GM12878 (cell line): ENCODE measurements around the gene TUB. TPM values are rescaled to one million over a fixed set of nuclear protein-coding genes. Genes with fewer than 3 reads are reported as not detected.

ENCODE experiments used
- ATAC-seq: fragments of 200-7000 bp; cut with Tn5 transposase; 3 replicates; pipeline ENCODE4 v1.9.1; 2020; ENCODE audit warnings: mild to moderate bottlenecking, moderate library complexity
- BruUV-seq: library from RNA; stranded (reverse); fragments of 400-500 nt; replicated peaks from 2 replicates; lab custom pipeline; 2021; lab: Mats Ljungman, UMichigan
- CTCF ChIA-PET: fragments of 300-600 bp; sonication (Branson Sonifier 250); formaldehyde crosslinking; extraction: SDS; loops from one replicate; lab custom pipeline; 2021; ENCODE audit warnings: inconsistent platforms; lab: Yijun Ruan, JAX
- POLR2A ChIA-PET: fragments of 350-600 bp; formaldehyde crosslinking; extraction: SDS; loops from one replicate; lab custom pipeline; 2021; ENCODE audit warnings: inconsistent platforms; lab: Charles Lee
- RAD21 ChIA-PET: fragments of 300-600 bp; sonication (Branson Sonifier 250); formaldehyde crosslinking; loops from one replicate; lab custom pipeline; 2023; ENCODE audit warnings: antibody characterized with exemption; ENCODE audit not compliant: unreplicated experiment; lab: Charles Lee
- SMC1A ChIA-PET: fragments of 300-600 bp; sonication (Branson Sonifier 250); formaldehyde crosslinking; loops from one replicate; lab custom pipeline; 2023; ENCODE audit not compliant: unreplicated experiment, uncharacterized antibody; lab: Charles Lee
- DNase-seq: peaks from one replicate; pipeline ENCODE4 v3.0.0-alpha.2; 2011; ENCODE audit warnings: low read depth, low spot score
- FAIRE-seq: peaks from 3 replicates; lab custom pipeline; 2011; peaks lifted over from hg19 to GRCh38; lab: Jason Lieb, UNC
- H2AFZ ChIP-seq: 2 replicates; pipeline ENCODE4 v1.6.0; 2011; ENCODE audit warnings: low read depth, low read length, control low read depth; ENCODE audit not compliant: control insufficient read depth
- H3K27ac ChIP-seq: 2 replicates; pipeline ENCODE4 v1.5.1; 2011; ENCODE audit warnings: control low read depth; ENCODE audit not compliant: control insufficient read depth, insufficient read depth
- H3K27me3 ChIP-seq, 2 experiments: replicated peaks in 1 of 2; 2 replicates each; pipeline versions ENCODE4 v1.6.0 to v1.6.1; 2011; ENCODE audit warnings: low read length in 1 of 2; ENCODE audit not compliant: control insufficient read depth in 2 of 2, insufficient read depth in 2 of 2
- H3K36me3 ChIP-seq, 2 experiments: 2 replicates each; pipeline ENCODE4 v1.5.1; 2011; ENCODE audit warnings: low read length in 1 of 2; ENCODE audit not compliant: control insufficient read depth in 2 of 2, insufficient read depth in 2 of 2
- H3K4me1 ChIP-seq: 2 replicates; pipeline ENCODE4 v1.6.1; 2011; ENCODE audit warnings: mild to moderate bottlenecking, low read length, moderate library complexity, mixed read lengths; ENCODE audit not compliant: control insufficient read depth, insufficient read depth
- H3K4me2 ChIP-seq: 2 replicates; pipeline ENCODE4 v1.6.0; 2011; ENCODE audit warnings: control low read depth; ENCODE audit not compliant: control insufficient read depth, insufficient read depth
- H3K4me3 ChIP-seq: fragments of 200-600 bp; sonication (generic); 2 replicates; pipeline ENCODE4 v1.5.1; 2016
- H3K79me2 ChIP-seq: 2 replicates; pipeline ENCODE4 v1.6.0; 2011; ENCODE audit warnings: low read length; ENCODE audit not compliant: control insufficient read depth, insufficient read depth
- H3K9ac ChIP-seq: 2 replicates; pipeline ENCODE4 v1.8.0; 2011; ENCODE audit warnings: low read length, control low read depth, mixed read lengths; ENCODE audit not compliant: control insufficient read depth, insufficient read depth
- H3K9me3 ChIP-seq: replicated peaks from 3 replicates; pipeline ENCODE4 v1.5.1; 2011; ENCODE audit warnings: mild to moderate bottlenecking, low read length; ENCODE audit not compliant: control insufficient read depth, insufficient read depth
- H4K20me1 ChIP-seq: 2 replicates; pipeline ENCODE4 v1.6.0; 2011; ENCODE audit not compliant: control insufficient read depth, insufficient read depth
- BMI1 ChIP-seq: fragments of 450-650 bp; IDR thresholded peaks from 2 replicates; pipeline ENCODE4 v1.6.1; 2016; ENCODE audit warnings: mild to moderate bottlenecking, moderate library complexity, borderline replicate concordance
- CEBPB ChIP-seq, 2 experiments: fragments of 150-350 bp in 1 of 2; IDR thresholded peaks; 2 replicates each; pipeline ENCODE4 v1.6.1; 2012 to 2014; ENCODE audit warnings: low read depth in 2 of 2, low read length in 2 of 2, borderline replicate concordance in 1 of 2, inconsistent platforms in 1 of 2
- ELK1 ChIP-seq: IDR thresholded peaks from 2 replicates; pipeline ENCODE4 v1.6.1; 2012; ENCODE audit warnings: low read depth, low read length, improper control_type of control experiment
- GATAD2B ChIP-seq: fragments of 450-650 bp; conservative IDR thresholded peaks from 2 replicates; pipeline ENCODE4 v1.6.1; 2017; ENCODE audit warnings: low read depth, mild to moderate bottlenecking, moderate library complexity
- HDAC6 ChIP-seq: fragments of 200-600 bp; sonication (generic); IDR thresholded peaks from one replicate; pipeline ENCODE4 v1.8.0; 2017; ENCODE audit warnings: antibody characterized with exemption; ENCODE audit not compliant: unreplicated experiment
- KLF5 ChIP-seq: fragments of 450-650 bp; IDR thresholded peaks from 2 replicates; pipeline ENCODE4 v1.6.1; 2014; ENCODE audit warnings: mild to moderate bottlenecking; ENCODE audit not compliant: partially characterized antibody
- POLR2AphosphoS5 ChIP-seq: IDR thresholded peaks from 2 replicates; pipeline ENCODE4 v1.6.1; 2011; ENCODE audit warnings: mild to moderate bottlenecking, low read length, inconsistent platforms
- RAD21 ChIP-seq: IDR thresholded peaks from 2 replicates; pipeline ENCODE4 v1.6.1; 2011; ENCODE audit warnings: mild to moderate bottlenecking, low read depth, low read length, moderate library complexity; ENCODE audit not compliant: insufficient read depth
- RELA ChIP-seq: fragments of 450-650 bp; IDR thresholded peaks from 2 replicates; pipeline ENCODE4 v1.8.0; 2014; ENCODE audit warnings: borderline replicate concordance; ENCODE audit not compliant: partially characterized antibody
- RFX5 ChIP-seq: IDR thresholded peaks from 2 replicates; pipeline ENCODE4 v1.6.1; 2011; ENCODE audit warnings: low read depth, low read length, improper control_type of control experiment
- SREBF1 ChIP-seq: IDR thresholded peaks from 2 replicates; pipeline ENCODE4 v1.6.1; 2012; ENCODE audit warnings: mild to moderate bottlenecking, low read length
- TBL1XR1 ChIP-seq: IDR thresholded peaks from 2 replicates; pipeline ENCODE4 v1.6.1; 2012; ENCODE audit warnings: low read depth, low read length, improper control_type of control experiment
- ZBTB33 ChIP-seq: fragments of 450-650 bp; IDR thresholded peaks from 2 replicates; pipeline ENCODE4 v1.6.1; 2017; ENCODE audit warnings: mild to moderate bottlenecking
- ZZZ3 ChIP-seq: IDR thresholded peaks from 2 replicates; pipeline ENCODE4 v1.6.1; 2011; ENCODE audit warnings: low read depth; ENCODE audit not compliant: control insufficient read depth, insufficient read length
- whole genome bisulfite sequencing: methylation state at CpG from one replicate; pipeline ENCODE4 v1.1.6; 2016; ENCODE audit warnings: low lambda C conversion rate; ENCODE audit not compliant: insufficient replicate concordance, insufficient coverage; ENCODE audit errors: missing lambda C conversion rate; 5-methylcytosine and 5-hydroxymethylcytosine counted together
- in situ Hi-C: fragments of 300-500 bp; cut with MboI; formaldehyde crosslinking; loops from 9 replicates; pipeline ENCODE4 v1.14.3; 2018; ENCODE audit warnings: mixed read lengths
- intact Hi-C: fragments of 100-400 bp; cut with micrococcal nuclease; formaldehyde crosslinking; loops from one replicate; pipeline ENCODE4 v1.14.2; 2022; ENCODE audit not compliant: unreplicated experiment
- polyA plus RNA-seq, 11 experiments: library from polyadenylated mRNA; depleted of rRNA in 4 of 11; unstranded in 6 of 11; stranded (reverse) in 5 of 11; fragments of >200 nt; fragmentation: Nextera tagmentation in 4 of 11; fragmentation: Illumina TruSeq in 1 of 11; extraction: Ambion mirVana in 4 of 11; extraction: Trizol in 1 of 11; gene quantifications; 1 replicate in 1 of 11; 2 replicates in 10 of 11; pipeline versions ENCODE4 v1.2.1 to v1.2.3, GENCODE V29; 2011 to 2016; ENCODE audit warnings: inconsistent platforms in 2 of 11, missing spikeins in 2 of 11, low read depth in 1 of 11
- total RNA-seq, 4 experiments: library from RNA; depleted of rRNA in 3 of 4; stranded (reverse); fragments of >200 nt in 3 of 4; fragmentation: Illumina TruSeq in 1 of 4; extraction: Trizol in 1 of 4; gene quantifications; 2 replicates each; pipeline versions ENCODE4 v1.2.1 to v1.2.3, GENCODE V29; 2013 to 2021
- TF ChIP-seq, protein P1 (sequence below): IDR thresholded peaks from 2 replicates; pipeline ENCODE4 v1.6.1; 2011; ENCODE audit warnings: low read depth, mild to moderate bottlenecking, low read length, moderate library complexity, borderline replicate concordance; ENCODE audit errors: extremely low read depth

The TUB gene
- total and polyA plus RNA-seq, 10 of the 15 experiments (the other 5 are each of a cell fraction or from before 2014, with no cell fraction given): 0.01 to 0.06 (median 0.03) TPM; not detected in 6

DNA sequence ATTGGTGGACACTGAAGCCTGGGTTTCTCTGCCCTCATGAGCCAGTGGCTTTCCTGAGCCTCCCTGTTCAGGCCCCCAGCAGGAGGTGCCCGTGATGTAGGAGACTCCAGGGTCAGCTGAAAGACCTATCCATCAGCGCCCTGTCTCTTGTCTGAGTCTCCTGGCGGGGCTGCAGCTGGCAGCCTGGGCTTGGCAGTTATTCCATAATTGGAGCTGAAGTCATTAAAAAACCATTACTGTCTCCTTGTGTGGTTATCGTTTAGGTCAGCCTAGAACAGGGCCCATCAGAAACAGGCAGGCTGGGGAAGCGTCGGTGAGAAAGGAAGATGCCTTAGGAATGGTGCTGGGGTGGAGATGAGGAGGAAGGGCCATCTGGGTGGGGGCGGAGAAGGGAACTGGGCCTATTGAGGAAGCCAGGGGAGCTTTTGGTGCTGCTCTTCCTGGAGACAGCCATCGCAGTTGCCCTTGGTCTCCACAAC, 5.0 kb downstream of the TUB start:
- no peaks in the 10 kb centered on the region for H3K9me3 ChIP-seq
- no peak overlapping the region for H3K4me3 ChIP-seq
- no peaks in the 10 kb centered on the region for H3K79me2 ChIP-seq
- H3K4me2 ChIP-seq: no peak overlapping the region
- ChIA-PET POLR2A (no interaction called here), RAD21 (interaction anchor here (1.4 kb wide), 1 partner anchor 13 kb away, joined by 5 read pairs; no protein-coding TSS in a partner anchor), SMC1A (interaction anchor here (1.5 kb wide), 2 partner anchors 13 to 79 kb away, joined by 4 to 5 read pairs; no protein-coding TSS in a partner anchor), CTCF (interaction anchor here (0.6 to 6.5 kb wide), 5 partner anchors 14 to 500 kb away, joined by 3 to 53 read pairs (median 3); no protein-coding TSS in a partner anchor)
- FAIRE-seq: no peak
- H3K27me3 ChIP-seq: peaks cover 5 to 11% of the 10 kb centered on the region in 2 experiments
- ATAC-seq: no peak
- BruUV-seq: no TSS peak
- H3K9ac ChIP-seq: no peak overlapping the region
- in situ Hi-C loops: no loop called here
- no peak overlapping the region for H3K27ac ChIP-seq
- H3K36me3 ChIP-seq: no peaks in the 10 kb centered on the region
- no peak for DNase-seq
- no peaks in the 10 kb centered on the region for H3K4me1 ChIP-seq
- 22% methylated on average over 8 of the region's 8 CpGs for WGBS
- intact Hi-C loops: no loop called here
- no peak overlapping the region for H2AFZ ChIP-seq
- H4K20me1 ChIP-seq: no peaks in the 10 kb centered on the region
- TF ChIP-seq BMI1 (no peak), RELA (no peak), TBL1XR1 (no peak), POLR2AphosphoS5 (no peak), HDAC6 (no peak), RFX5 (no peak), KLF5 (no peak)

DNA sequence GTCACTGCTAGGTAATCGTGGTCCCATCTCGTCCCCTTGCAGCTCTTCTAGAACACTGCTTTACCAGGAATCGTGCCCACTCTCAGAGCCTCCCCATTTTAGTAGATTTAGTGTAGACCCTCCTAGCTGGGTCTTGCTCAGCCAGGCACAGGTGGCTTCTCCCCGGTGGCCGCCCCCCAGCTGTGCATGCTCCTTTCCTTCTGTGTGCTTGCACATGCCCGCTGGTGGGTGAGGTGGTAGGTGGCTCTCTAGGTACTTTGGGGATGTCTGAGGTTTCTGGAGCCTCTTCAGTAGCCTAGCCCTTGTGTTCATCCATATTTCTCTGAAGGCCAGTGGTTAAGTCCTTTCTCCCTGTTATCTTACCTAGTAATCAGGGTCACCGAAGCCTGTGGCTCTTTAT, 5.6 kb downstream of the TUB start:
- in situ Hi-C loops: no loop called here
- no peak overlapping the region for H3K27ac ChIP-seq
- H3K79me2 ChIP-seq: no peaks in the 10 kb centered on the region
- ChIA-PET SMC1A (interaction anchor here (1.5 kb wide), 2 partner anchors 13 to 80 kb away, joined by 4 to 5 read pairs; no protein-coding TSS in a partner anchor), POLR2A (no interaction called here), RAD21 (interaction anchor here (1.4 kb wide), 1 partner anchor 13 kb away, joined by 5 read pairs; no protein-coding TSS in a partner anchor), CTCF (interaction anchor here (0.6 to 6.5 kb wide), 5 partner anchors 13 to 499 kb away, joined by 3 to 53 read pairs (median 3); no protein-coding TSS in a partner anchor)
- 19% methylated on average over 7 of the region's 7 CpGs for WGBS
- H3K4me2 ChIP-seq: no peak overlapping the region
- no peak overlapping the region for H3K4me3 ChIP-seq
- no peak for DNase-seq
- no peak overlapping the region for H3K9ac ChIP-seq
- no peak for ATAC-seq
- no TSS peak for BruUV-seq
- H3K36me3 ChIP-seq: no peaks in the 10 kb centered on the region
- no peak for FAIRE-seq
- H3K27me3 ChIP-seq: peaks cover 5 to 11% of the 10 kb centered on the region in 2 experiments
- no peak overlapping the region for H2AFZ ChIP-seq
- H3K9me3 ChIP-seq: no peaks in the 10 kb centered on the region
- H3K4me1 ChIP-seq: no peaks in the 10 kb centered on the region
- intact Hi-C loops: no loop called here
- H4K20me1 ChIP-seq: no peaks in the 10 kb centered on the region
- TF ChIP-seq ZBTB33 (no peak), SREBF1 (no peak), CEBPB (IDR thresholded peaks at IDR 0.05; ENCODE audit: borderline replicate concordance in 1 of 2, low read depth in 2 of 2, low read length in 2 of 2) (no peak), ELK1 (no peak), RAD21 (no peak), GATAD2B (no peak), ZZZ3 (no peak)
- TF ChIP-seq, protein P1, sequence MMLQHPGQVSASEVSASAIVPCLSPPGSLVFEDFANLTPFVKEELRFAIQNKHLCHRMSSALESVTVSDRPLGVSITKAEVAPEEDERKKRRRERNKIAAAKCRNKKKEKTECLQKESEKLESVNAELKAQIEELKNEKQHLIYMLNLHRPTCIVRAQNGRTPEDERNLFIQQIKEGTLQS: no peak
